Neutrophil (primary cell): Measurements from ENCODE around the gene DKK3.

Experiments used
- H3K27ac ChIP-seq: fragments of 200-600 bp; sonication (generic); 2 replicates; pipeline ENCODE4 v1.5.1; 2016; ENCODE audit warnings: mild to moderate bottlenecking, moderate library complexity
- H3K27me3 ChIP-seq: fragments of 200-600 bp; sonication (generic); 2 replicates; pipeline ENCODE4 v1.6.0; 2016; ENCODE audit warnings: mild to moderate bottlenecking
- H3K36me3 ChIP-seq: fragments of 200-600 bp; sonication (generic); 2 replicates; pipeline ENCODE4 v1.5.1; 2017
- H3K4me1 ChIP-seq, 2 experiments: fragments of 200-600 bp in 1 of 2; sonication (generic) in 1 of 2; 1 replicate in 1 of 2; 2 replicates in 1 of 2; pipeline versions ENCODE4 v1.5.1 to v1.6.1; 2013 to 2016; ENCODE audit warnings: low read depth in 1 of 2, low read length in 1 of 2, mild to moderate bottlenecking in 1 of 2, moderate library complexity in 1 of 2; ENCODE audit not compliant: control insufficient read depth in 1 of 2, insufficient read depth in 1 of 2
- H3K4me3 ChIP-seq, 2 experiments: fragments of 200-600 bp in 1 of 2; sonication (generic) in 1 of 2; 1 replicate in 1 of 2; 2 replicates in 1 of 2; pipeline ENCODE4 v1.5.1; 2013 to 2016; ENCODE audit warnings: low read depth in 1 of 2, low read length in 1 of 2, mild to moderate bottlenecking in 1 of 2, moderate library complexity in 1 of 2
- H3K9me3 ChIP-seq: fragments of 200-600 bp; sonication (generic); 2 replicates; pipeline ENCODE4 v1.5.1; 2016
- CTCF ChIP-seq: fragments of 200-600 bp; sonication (generic); IDR thresholded peaks from 2 replicates; pipeline ENCODE4 v1.5.1; 2016; ENCODE audit warnings: antibody characterized with exemption

Gene DKK3

DNA sequence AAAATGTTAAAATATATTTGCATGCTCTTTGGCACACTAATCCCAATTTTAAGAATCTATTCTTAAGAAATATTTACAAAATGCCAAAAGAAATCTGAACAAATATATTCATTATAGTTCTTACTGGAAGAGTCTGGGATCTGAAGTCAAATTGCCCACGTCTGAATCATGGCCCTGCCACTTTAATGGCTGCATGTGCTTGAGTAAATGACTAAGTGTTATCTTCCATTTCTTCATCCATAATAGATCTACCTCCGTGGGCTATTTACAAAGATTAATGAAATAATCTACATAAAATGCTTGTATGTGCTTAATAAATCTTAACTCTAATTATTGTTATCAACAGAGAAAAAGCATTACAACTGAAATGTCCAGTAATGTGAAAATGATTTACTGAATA lies 24.5 kb upstream of the DKK3 start:
- no peaks in the 10 kb centered on the region for H3K27me3 ChIP-seq
- H3K27ac ChIP-seq, result no peak overlapping the region
- no peak for TF ChIP-seq CTCF
- no peaks in the 10 kb centered on the region for H3K9me3 ChIP-seq
- no peaks in the 10 kb centered on the region for H3K4me1 ChIP-seq
- no peaks in the 10 kb centered on the region for H3K36me3 ChIP-seq
- H3K4me3 ChIP-seq, result no peak overlapping the region

- no peak for TF ChIP-seq CTCF
- no peak overlapping the region for H3K27ac ChIP-seq
- no peaks in the 10 kb centered on the region for H3K27me3 ChIP-seq
- no peaks in the 10 kb centered on the region for H3K36me3 ChIP-seq
- H3K9me3 ChIP-seq, result no peaks in the 10 kb centered on the region
- no peaks in the 10 kb centered on the region for H3K4me1 ChIP-seq
- no peak overlapping the region for H3K4me3 ChIP-seq
These were observed 23.6 kb upstream of the DKK3 start for GRCh38 chr11:12031856-12032544.

DNA sequence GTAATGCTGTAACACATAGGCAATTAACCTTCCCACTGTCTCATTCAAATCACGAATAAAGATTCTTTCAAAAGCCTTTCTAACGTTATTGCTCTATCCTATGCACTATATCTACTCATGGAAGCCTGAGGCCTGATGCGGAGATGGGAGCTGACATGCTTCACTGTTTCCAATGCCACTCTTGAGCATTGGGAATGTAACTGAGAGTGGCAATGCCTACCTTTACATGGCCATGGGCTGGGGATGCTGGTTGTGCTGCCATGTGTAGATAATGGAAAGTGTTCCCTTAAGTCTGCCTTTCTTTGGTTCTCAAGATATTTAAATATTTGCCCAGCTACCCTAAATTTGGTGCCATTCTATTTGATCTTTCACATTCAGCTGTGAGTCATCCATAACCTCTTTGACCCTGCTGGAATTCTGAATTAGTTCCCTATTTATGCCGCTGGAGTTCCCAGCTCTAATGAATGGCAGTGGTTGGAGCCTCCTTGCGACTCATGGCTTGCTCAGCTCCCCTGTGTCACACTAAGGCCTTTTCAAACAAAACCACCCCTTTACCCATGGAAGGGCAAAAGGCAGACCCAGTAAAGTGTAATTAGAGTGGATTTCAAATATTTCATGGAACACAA lies 21.4 kb upstream of the DKK3 start:
- no peaks in the 10 kb centered on the region for H3K9me3 ChIP-seq
- H3K27ac ChIP-seq, result no peak overlapping the region
- no peak overlapping the region for H3K4me3 ChIP-seq
- H3K36me3 ChIP-seq, result no peaks in the 10 kb centered on the region
- no peaks in the 10 kb centered on the region for H3K4me1 ChIP-seq
- TF ChIP-seq CTCF, result no peak
- H3K27me3 ChIP-seq, result no peaks in the 10 kb centered on the region

GRCh38 chr11:12029119-12029518 lies 20.7 kb upstream of the DKK3 start:
- no peak for TF ChIP-seq CTCF
- no peak overlapping the region for H3K27ac ChIP-seq
- H3K36me3 ChIP-seq, result no peaks in the 10 kb centered on the region
- H3K9me3 ChIP-seq, result no peaks in the 10 kb centered on the region
- H3K4me1 ChIP-seq, result no peaks in the 10 kb centered on the region
- no peaks in the 10 kb centered on the region for H3K27me3 ChIP-seq
- no peak overlapping the region for H3K4me3 ChIP-seq

GRCh38 chr11:12028303-12028702 lies 19.9 kb upstream of the DKK3 start:
- H3K27me3 ChIP-seq, result no peaks in the 10 kb centered on the region
- no peaks in the 10 kb centered on the region for H3K9me3 ChIP-seq
- H3K4me1 ChIP-seq, result no peaks in the 10 kb centered on the region
- H3K4me3 ChIP-seq, result no peak overlapping the region
- H3K27ac ChIP-seq, result no peak overlapping the region
- no peaks in the 10 kb centered on the region for H3K36me3 ChIP-seq
- no peak for TF ChIP-seq CTCF
